Smooth muscle cell (in vitro differentiated cells): ENCODE results near the gene VPS13C. TPM values are rescaled to one million over a fixed set of nuclear protein-coding genes. Genes with fewer than 3 reads are reported as not detected.

Source experiments
- DNase-seq: peaks from one replicate; lab custom pipeline; 2025; ENCODE audit not compliant: unreplicated experiment; lab: John Stamatoyannopoulos, UW
- H2AFZ ChIP-seq: fragments of 200-600 bp; sonication (generic); 2 replicates; pipeline ENCODE4 v1.6.0; 2016; ENCODE audit warnings: antibody characterized with exemption, low read depth, mild to moderate bottlenecking
- H3F3A ChIP-seq: fragments of 200-600 bp; sonication (generic); 2 replicates; pipeline ENCODE4 v1.6.0; 2017; ENCODE audit warnings: antibody characterized with exemption, low read depth
- H3K27ac ChIP-seq: fragments of 200-600 bp; sonication (generic); 2 replicates; pipeline ENCODE4 v1.5.1; 2016; ENCODE audit warnings: low read depth, mild to moderate bottlenecking
- H3K27me3 ChIP-seq: fragments of 200-600 bp; sonication (generic); 2 replicates; pipeline ENCODE4 v1.6.1; 2016; ENCODE audit warnings: low read depth, mild to moderate bottlenecking
- H3K36me3 ChIP-seq: fragments of 200-600 bp; sonication (generic); 2 replicates; pipeline ENCODE4 v1.5.1; 2016; ENCODE audit warnings: low read depth
- H3K4me1 ChIP-seq: fragments of 200-600 bp; sonication (generic); 2 replicates; pipeline ENCODE4 v1.5.1; 2016; ENCODE audit warnings: low read depth
- H3K4me2 ChIP-seq: fragments of 200-600 bp; sonication (generic); 2 replicates; pipeline ENCODE4 v1.6.0; 2016; ENCODE audit warnings: mild to moderate bottlenecking
- H3K4me3 ChIP-seq: fragments of 200-600 bp; sonication (generic); 2 replicates; pipeline ENCODE4 v1.5.1; 2016; ENCODE audit warnings: mild to moderate bottlenecking
- H3K79me2 ChIP-seq: fragments of 200-600 bp; sonication (generic); 2 replicates; pipeline ENCODE4 v1.6.0; 2016; ENCODE audit warnings: low read depth, mild to moderate bottlenecking
- H3K9ac ChIP-seq: fragments of 200-600 bp; sonication (generic); 2 replicates; pipeline ENCODE4 v1.6.0; 2016; ENCODE audit warnings: low read depth
- H3K9me3 ChIP-seq: fragments of 200-600 bp; sonication (generic); replicated peaks from 2 replicates; pipeline ENCODE4 v1.5.1; 2016; ENCODE audit warnings: low read depth
- H4K20me1 ChIP-seq: fragments of 200-600 bp; sonication (generic); 2 replicates; pipeline ENCODE4 v1.6.0; 2016; ENCODE audit warnings: low read depth
- WGBS: methylation state at CpG from one replicate; pipeline ENCODE4 v1.1.7; 2016; ENCODE audit warnings: low lambda C conversion rate; 5-methylcytosine and 5-hydroxymethylcytosine counted together
- polyA plus RNA-seq: library from polyadenylated mRNA; unstranded; fragments of >200 nt; fragmentation: Nextera tagmentation; extraction: Ambion mirVana; gene quantifications from 2 replicates; pipeline ENCODE4 v1.2.1, GENCODE V29; 2016
- total RNA-seq: library from RNA; depleted of rRNA; stranded (reverse); fragments of >200 nt; gene quantifications from 2 replicates; pipeline ENCODE4 v1.2.3, GENCODE V29; 2014
- TF ChIP-seq, protein P1 (sequence below): fragments of 200-600 bp; sonication (generic); IDR thresholded peaks from 2 replicates; pipeline ENCODE4 v1.5.1; 2017; ENCODE audit warnings: borderline replicate concordance, mild to moderate bottlenecking, antibody characterized with exemption; ENCODE audit not compliant: insufficient read depth, poor library complexity, severe bottlenecking

Gene VPS13C
- total and polyA plus RNA-seq, 2 experiments from 2014 or later: 2.8 to 33.8 TPM

DNA sequence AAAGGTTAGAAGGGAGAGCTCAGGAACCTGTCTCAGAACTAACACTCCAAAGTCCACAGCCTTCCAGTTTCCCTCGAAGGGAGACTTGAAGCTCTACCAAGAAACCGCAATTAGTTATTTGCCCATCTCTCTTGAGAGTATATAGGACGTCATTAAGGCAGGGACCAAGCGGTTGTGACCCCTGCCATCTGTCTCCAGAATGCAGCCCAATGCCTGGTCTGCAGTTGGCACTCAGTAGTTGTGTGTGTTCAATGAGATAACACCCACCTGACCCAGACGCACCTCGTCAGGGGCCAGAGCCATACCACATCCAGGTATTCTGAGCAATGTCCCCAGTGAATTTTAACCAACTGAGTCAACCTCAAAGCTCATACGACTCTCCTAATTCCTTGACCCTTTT, 251.0 kb downstream of the VPS13C start:
- Histone ChIP-seq H3K36me3 (no peaks in the 10 kb centered on the region), H4K20me1 (no peaks in the 10 kb centered on the region), H3F3A (no peaks in the 10 kb centered on the region), H3K9ac (no peak overlapping the region), H3K4me2 (no peak overlapping the region), H3K27me3 (peaks cover 13% of the 10 kb centered on the region), H3K79me2 (no peaks in the 10 kb centered on the region), H3K4me3 (no peak overlapping the region), H2AFZ (no peak overlapping the region), H3K27ac (no peak overlapping the region), H3K9me3 (no peaks in the 10 kb centered on the region), H3K4me1 (no peaks in the 10 kb centered on the region)
- TF ChIP-seq, protein P1, sequence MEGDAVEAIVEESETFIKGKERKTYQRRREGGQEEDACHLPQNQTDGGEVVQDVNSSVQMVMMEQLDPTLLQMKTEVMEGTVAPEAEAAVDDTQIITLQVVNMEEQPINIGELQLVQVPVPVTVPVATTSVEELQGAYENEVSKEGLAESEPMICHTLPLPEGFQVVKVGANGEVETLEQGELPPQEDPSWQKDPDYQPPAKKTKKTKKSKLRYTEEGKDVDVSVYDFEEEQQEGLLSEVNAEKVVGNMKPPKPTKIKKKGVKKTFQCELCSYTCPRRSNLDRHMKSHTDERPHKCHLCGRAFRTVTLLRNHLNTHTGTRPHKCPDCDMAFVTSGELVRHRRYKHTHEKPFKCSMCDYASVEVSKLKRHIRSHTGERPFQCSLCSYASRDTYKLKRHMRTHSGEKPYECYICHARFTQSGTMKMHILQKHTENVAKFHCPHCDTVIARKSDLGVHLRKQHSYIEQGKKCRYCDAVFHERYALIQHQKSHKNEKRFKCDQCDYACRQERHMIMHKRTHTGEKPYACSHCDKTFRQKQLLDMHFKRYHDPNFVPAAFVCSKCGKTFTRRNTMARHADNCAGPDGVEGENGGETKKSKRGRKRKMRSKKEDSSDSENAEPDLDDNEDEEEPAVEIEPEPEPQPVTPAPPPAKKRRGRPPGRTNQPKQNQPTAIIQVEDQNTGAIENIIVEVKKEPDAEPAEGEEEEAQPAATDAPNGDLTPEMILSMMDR: no peak
- no peak for DNase-seq
- WGBS: 94% methylated on average over 7 of the region's 7 CpGs

DNA sequence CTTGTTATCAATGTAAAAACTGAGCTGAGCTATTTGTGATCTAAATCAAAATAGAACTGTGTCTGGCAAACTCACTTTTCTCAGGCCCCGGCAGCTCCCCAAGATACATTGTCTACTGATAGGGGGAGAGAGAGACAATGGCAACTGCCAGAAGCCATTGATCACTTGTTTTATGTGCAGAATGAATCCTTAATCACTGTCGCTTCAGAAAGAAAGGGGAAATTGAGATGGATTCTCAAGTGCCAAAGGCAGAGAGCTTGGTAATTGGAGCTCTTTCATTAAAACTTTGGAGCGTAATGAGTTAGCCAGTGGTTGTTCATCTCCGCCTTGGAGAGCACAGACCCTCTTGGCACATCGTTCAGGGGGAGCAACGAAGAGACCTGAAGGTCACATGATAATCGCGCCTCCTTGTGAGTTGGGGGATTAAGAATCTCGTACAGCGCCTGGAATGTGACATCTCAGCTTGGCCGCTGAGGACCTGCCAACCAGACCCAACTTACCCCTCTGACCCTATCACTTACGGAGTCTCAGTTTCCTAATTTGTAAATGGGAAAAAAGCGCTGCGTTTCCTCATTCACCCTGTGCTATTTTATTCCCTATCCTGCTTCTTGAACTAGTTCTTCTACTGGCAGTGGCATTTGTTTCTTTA, 252.8 kb downstream of the VPS13C start:
- 94% methylated on average over 14 of the region's 14 CpGs for WGBS

More for the DNA sequence above, 252.8 kb downstream of the VPS13C start:
- Histone ChIP-seq H3K9ac (no peak overlapping the region), H4K20me1 (no peaks in the 10 kb centered on the region), H3K79me2 (no peaks in the 10 kb centered on the region), H3K4me1 (no peaks in the 10 kb centered on the region), H3K27ac (no peak overlapping the region), H3K27me3 (peaks cover 13% of the 10 kb centered on the region), H3F3A (no peaks in the 10 kb centered on the region), H3K36me3 (no peaks in the 10 kb centered on the region), H3K4me3 (no peak overlapping the region), H2AFZ (no peak overlapping the region), H3K4me2 (no peak overlapping the region), H3K9me3 (no peaks in the 10 kb centered on the region)
- no peak for DNase-seq
- TF ChIP-seq, protein P1: no peak

Other genes starting within 250 kb of the VPS13C start
- gene C2CD4A, start 6.5 kb upstream of the VPS13C start, total RNA-seq: 0.13 TPM in 1 of 2 replicates, not detected in the other
- 0.35 and 0.66 TPM in 2 replicates for gene C2CD4A, start 6.5 kb upstream of the VPS13C start, polyA plus RNA-seq
- gene C2CD4B, start 104.8 kb upstream of the VPS13C start, total RNA-seq: 0.72 and 0.81 TPM in 2 replicates
- gene C2CD4B, start 104.8 kb upstream of the VPS13C start, polyA plus RNA-seq: 0.71 and 0.98 TPM in 2 replicates